IPS-NIHi7 (cell line): ENCODE results near the gene GRIK4.

Experiments used
- DNase-seq: peaks from one replicate; pipeline ENCODE4 v3.0.0; 2012; ENCODE audit warnings: mixed read lengths; ENCODE audit errors: extremely low spot score

GRIK4 gene

DNA sequence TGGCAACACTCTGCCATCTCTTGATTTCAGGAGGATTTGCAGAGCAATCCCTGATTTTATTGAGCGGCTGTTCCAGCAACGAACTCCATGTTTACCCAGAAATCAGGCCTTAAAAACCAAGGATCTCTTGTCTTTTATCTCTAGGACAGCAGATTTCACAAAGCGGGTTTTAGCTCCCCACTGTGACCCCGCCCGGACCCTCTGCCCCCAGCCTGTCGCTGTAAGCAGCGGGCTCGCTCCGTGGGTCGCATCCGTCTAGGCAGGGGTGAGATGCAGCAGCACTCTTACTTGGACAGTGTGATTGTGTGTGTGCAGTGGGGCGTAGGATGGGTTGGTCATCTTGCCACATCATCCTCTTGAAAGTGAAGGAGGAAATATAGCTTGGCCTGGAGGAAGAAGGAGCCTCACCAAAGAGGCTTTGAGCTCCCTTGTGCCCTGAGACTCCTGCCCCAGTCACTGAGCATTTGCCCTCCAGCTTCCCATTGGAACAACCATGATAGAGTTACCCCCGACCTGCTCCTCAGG, 323.2 kb downstream of the GRIK4 start:
- DNase-seq = no peak

DNA sequence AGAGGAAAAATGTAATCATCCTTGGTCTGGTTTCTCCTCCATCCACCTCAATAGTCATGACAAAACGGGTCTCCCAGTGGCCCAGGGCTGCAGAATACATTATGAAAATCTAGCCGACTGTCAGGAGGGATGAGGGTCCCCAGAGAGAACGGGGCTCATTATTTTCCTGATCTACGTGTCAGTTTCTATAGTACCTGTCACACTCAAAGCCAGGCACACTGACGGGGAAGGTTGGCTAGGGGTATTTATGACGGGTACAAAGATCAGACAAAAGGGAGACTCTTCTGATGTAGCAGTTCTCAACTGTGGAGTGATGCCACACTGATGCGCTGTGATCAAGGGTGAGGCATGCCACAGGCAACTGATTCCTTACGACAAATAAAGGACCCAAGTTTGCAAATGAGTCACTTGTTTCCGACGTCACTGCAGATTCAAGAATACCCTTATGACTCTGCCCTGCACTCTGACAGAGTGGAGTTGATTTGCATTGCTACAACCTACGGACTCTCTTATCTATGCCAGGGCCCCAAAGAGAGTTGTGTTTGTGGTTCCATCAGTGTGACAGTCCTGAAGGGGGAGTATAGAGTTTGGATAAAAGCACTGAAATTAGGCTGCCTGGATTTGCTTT, 324.2 kb downstream of the GRIK4 start:
- DNase-seq = no peak

DNA sequence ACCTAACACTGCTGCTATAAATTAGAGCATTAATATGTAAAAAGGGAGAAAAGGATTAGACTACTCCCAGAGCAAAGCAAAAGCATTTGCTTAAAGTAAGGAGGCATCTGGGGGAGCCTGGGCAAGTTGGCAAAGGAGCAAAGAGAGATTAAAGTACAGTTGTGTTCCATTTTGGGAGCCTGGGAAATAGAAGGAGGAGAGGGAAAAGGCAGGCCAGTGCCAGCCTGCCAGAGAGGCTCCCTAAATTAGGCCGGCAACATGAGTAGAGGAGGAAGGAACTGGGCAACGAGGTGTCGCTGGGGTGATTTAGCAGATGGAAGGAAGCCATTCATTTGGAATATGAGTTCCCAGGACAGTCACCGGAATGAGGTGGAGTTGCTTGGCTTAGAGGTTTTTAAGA, 326.1 kb downstream of the GRIK4 start:
- no peak for DNase-seq

DNA sequence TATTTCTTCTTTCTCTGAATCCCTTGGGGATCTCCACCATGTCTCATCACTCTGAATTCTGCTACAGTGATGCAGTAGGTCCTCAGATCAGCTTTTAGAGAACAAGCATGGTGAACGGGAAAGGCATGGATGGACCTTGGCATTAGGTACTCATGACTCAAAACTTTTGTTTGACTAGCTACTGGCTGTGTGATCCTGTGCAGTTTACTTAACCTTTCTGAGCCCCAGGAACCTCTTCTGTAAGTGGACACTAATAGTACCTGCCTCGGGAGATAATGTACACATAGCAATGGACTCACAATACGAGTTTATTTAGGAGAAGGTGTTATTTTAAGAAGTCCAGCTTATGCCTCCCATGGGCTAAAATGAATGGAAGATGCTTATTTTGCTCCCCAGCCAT, 327.7 kb downstream of the GRIK4 start:
- DNase-seq = no peak

DNA sequence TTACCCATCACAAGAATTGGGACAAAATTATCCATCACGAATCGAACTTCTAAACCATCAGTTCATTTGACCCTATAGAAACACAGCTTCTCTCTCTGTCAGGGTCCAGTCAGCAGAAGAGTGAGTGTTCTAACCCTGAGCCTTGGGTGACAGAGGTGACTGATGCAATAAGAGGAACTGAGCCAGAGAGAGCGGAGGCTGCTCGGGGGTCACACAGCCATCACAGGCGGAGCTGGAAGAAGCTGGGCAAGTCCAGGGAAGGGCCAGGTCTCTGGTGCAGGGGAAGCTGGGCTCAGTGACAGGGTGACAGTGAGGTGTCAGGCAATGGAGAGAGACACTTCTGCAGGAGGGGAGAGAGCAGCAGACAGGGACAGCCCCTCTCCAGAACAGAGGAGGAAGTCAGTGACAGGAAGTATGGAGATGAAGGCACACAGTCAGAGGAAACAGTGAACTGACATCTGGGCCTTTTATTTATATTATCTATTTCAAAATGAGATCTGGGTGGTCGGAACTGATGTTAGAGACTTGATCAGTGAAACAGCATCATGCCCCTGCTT, 328.4 kb downstream of the GRIK4 start:
- DNase-seq = no peak

DNA sequence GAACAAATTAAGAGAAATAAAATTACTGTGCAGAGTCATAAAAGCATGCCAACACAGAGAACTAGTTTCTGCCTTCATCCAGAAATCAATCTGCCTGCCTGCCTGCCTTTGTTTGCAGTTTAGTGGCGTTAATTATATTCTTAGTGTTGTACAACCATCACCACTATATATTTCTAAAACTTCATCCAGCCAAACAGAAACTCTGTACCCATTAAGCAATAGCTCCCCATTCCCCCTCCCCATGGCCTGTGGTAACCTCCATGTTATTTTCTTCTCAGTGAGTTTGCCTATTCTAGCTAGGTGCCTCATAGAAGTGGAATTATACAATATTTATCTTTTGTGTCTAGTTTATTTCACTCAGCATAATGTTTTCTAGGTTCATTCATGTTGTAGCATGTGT, 329.1 kb downstream of the GRIK4 start:
- no peak for DNase-seq

DNA sequence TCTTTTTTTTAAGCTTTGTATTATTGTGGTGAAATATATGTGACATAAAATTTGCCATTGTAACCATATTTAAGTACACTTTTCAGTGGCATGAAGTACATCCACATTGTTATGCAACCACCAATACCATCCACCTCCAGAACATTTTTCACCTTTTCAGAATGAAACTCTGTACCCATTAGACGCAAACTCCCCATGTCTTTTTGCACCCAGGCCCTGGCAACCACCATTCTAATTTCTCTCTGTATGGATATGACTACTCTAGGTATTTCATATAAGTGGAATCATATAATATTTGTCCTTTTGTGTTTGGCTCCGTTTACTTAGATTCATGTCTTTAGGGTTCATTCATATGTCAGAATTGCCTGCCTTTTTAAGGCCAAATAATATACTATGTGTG, 329.5 kb downstream of the GRIK4 start:
- no peak for DNase-seq

DNA sequence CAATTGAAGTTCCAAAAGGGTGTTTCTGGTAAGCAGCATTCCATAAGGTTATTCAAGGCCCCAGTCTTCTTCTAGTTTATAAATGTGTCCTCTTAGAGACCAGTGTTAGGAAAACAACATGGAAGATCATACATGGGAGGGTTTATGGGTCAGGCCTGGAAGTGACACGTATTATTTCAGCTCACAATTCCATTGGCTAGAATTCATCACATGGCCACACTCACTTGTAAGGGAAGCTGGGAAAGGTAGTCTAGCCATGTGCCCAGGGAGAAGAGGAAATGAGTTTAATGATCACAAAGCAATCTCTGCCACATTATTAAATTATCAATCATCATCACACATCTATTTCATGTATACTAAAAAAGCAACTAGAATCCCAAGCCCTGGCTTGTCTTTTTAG, 330.6 kb downstream of the GRIK4 start:
- no peak for DNase-seq

DNA sequence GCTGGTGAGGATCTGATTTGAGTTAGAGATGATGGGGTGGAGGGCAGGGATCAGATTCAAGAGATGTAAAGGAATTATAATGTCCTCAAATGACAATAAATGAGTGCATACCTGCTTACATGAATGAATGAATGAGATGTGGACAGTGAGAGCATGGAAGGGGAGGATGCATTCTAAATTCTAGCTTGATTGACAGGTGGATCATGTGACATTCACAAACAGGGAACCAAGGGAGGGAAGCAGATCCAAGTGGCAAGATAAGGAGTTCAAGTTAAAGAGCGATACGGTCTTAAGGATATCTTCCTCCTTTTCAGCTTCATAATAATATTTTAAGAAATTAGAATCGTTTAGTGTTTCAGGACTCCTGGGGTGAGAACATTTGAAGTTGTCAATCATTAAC, 341.9 kb downstream of the GRIK4 start:
- DNase-seq = no peak

DNA sequence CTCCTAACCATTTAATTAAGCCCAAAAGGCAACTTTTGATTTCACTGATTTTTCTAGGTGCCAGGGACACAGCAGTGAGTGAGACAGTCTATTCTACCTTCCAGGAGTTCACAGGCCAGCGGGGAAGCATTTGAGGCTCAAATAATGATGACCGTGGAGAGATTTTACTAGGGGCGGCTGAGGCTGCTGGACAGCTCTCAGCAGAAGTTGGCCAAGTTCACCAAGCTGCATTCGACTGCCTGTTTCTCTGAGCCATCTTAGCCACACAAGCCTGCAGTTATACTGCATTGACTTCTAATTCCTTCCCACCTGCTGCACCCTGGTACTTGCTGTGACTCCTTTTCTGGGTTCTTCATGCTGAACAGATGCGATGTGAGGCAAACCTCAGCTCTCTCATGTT, 343.4 kb downstream of the GRIK4 start:
- peak; percentile 53 for DNase-seq

DNA sequence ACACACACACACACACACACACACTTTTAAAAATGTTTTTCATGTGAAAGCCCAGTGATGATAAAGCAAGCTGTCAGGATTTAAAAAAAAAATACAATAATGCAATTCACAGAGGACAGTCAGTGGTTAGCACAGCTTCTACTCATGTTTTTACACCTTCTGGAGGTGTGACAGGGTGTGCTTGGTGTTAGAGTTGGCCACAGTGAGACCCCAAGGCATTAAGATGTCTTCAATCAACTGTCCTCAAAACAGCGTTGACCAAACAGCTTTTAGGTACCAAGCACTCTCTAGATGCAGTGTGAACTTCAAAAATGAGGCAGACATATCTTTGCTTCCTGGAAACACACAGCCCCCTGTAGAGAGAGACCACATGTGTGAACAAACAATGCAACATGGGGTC, 346.0 kb downstream of the GRIK4 start:
- no peak for DNase-seq

DNA sequence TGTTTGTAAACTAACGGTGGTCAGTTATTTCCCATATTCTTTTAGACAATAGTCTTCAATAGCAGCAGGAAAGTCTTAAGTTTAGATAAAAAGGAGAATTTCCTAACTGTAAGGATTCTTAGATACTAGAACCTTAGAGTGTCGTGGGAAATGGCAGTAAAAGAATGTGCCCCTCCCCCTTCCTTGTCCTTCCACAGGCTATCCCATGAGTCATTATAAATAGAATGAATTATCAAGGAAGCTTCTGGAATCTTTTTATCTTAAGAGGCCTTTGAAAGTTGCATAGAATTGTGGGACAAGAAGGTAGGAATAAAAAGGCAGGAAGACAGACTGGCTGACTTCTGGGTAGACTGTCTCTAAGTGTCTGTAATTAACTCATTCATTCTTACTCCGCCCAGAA, 347.2 kb downstream of the GRIK4 start:
- no peak for DNase-seq

DNA sequence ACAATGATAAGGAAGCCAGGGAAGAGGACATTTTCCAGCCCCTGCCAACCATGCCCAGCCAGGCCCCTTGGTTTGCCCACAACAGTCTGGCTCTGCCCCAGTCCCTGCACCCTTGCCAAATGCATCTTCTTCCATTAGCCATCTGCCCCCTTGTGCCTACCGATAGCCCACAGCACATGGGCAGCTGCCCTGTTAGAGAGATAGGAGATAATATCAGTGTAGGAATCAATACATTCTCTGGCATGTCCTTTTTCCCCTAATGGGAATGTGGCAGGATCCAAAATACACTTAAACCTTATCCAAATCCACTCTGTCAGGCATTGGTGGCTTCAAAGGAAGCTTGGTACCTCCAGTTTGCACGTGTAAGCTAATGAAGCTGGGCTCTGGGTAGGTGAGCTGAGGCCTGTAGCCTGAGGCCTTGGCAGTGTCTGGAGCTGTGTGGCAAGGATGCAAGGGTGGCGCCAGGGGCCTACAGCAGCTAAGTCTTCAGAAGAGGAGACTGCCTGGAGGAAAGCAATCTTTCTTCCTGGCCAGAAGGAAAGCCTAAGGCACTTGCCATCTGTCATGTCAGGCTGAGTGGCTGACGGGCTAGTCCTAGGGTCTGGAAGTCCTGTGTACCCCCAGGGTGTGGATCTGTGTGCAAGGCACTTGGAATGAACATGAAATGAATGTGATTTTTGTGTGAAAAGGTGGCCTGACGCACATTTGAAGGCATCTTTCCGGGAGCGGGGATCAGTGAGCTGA, 348.2 kb downstream of the GRIK4 start:
- no peak for DNase-seq

DNA sequence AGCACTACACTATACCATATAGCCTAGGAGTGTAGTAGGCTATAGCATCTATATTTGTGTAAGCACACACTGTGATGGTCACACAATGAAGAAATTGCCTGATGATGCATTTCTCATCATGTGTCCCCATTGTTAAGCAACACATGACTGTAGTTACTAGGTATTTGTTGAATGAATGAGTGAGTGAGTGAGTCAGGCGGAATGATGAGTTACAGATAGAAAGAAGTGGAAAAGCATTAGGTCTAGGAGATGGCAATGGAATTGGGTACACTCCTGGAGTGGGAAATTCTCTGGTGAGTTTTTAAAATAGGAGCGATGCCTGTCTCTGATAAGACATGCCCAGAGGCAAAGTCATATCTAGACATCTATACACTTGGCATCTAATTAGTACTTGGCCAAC, 351.8 kb downstream of the GRIK4 start:
- no peak for DNase-seq

DNA sequence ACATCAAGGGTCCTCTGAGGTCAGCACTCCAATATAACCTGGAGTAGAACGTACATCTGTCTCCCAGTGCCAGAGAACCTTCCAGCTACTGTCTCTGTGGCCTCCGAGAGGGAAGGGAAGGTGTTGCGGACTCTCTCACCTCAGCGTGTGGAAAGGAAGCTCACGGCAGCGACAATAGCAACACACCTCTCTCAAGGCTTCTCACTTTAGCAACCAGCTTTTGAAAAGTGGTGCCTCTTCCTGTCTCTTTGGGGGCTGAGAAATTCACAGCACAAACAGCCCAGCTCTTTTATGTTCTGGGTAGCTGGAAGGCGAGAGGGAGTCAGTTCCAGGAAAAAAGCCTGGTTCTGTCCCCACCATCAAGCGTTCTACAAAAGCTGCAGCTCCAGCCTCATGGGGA, 355.5 kb downstream of the GRIK4 start:
- no peak for DNase-seq

DNA sequence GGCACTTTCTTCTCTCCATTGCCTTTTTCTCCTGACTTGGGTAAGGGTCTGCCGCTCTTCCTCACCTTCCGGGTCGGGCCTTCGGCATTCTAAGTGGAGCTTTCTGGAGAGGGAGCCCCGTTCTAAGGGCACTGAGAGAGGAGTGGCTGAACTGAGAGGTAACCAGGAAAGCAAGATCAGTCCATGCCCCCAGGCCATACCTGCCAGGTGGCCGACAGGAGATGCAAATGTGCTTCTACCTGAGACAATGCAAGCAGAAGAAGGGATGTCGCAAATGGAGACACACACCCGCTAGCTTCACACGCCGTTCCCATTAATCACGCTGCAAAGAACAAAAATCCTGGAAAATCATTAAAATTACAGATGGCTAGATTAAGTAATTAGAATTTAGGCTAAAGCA, 356.0 kb downstream of the GRIK4 start:
- peak; percentile 52 for DNase-seq

DNA sequence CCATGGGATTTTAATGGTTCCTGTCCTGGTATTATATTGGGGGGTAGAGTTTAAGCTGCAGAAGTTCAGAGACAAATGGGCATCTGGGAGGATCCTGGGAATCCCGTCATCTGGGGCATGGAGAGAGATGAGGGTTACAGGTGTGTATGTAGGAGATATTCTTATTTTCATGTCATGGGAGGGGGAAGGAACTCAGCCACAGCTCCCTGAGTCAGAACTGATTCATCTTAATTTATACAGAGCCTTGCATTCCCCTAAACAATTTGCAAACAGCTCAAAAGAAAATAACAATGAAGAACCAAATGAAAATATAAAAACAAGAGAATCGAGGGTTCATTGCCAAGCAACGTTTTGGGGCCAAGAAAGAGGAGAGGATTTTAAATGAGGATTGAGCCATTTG, 356.4 kb downstream of the GRIK4 start:
- no peak for DNase-seq

DNA sequence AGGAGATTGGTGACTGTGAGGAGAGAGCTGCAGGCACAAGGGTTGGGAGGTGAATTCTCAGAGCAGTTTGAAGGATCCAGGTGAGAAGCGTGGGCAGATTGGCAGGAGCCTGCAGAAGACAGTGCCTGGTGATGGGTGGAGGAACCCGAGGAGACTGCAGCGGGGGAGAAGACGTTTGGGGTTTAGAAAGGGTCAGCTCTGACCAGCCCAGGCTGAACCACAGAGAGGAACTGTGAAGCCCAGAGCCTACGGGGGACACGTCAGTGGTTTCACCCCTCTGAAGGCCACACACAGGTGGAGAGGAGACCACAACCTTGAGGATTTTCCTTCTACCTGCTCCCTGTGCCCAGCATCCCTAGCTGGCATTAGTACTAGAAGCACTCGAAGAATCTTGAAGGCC, 357.5 kb downstream of the GRIK4 start:
- no peak for DNase-seq

DNA sequence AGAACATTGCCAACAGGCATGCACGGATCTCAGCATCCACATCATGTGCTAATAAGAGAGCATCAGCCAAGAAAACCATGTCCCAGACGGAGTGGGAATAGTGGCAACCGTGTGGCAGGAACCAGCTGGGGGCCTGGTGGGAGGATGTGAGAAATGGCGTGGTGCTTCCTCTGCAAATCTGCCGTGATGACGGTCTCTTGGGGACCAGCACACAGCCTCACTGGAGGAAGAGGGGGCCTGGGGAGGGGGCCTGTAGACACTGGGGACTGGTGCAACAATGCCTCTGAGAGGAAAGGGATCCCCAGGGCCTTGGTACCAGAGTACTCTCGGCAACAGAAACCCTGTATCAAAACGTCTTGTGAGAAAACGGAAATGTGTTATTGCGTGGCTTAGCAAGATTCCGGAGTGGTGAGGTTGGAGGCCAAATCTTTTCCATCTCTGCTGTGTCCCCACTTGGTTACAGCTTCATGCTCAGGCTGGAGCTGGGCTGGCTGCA, 358.0 kb downstream of the GRIK4 start:
- DNase-seq = no peak

DNA sequence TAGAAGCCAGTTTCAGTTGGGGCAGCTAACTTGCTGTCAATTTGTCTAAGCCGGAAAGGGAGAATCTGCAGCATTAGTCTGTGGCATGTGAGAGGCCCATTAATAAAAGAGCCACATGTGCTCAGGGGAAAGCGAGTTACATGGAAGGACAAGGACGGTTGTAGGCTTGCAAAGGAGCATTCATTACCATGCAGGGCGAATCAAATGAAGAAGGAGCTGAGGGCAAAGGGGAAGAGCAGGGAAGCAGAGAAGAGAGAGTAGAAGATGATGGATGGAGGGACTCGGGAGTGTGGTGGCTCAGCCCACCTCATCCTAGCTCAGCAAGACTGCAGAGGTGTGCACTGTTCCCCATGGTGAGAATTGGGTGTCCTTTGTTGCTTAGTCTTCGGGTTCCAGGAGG, 359.6 kb downstream of the GRIK4 start:
- DNase-seq = no peak

DNA sequence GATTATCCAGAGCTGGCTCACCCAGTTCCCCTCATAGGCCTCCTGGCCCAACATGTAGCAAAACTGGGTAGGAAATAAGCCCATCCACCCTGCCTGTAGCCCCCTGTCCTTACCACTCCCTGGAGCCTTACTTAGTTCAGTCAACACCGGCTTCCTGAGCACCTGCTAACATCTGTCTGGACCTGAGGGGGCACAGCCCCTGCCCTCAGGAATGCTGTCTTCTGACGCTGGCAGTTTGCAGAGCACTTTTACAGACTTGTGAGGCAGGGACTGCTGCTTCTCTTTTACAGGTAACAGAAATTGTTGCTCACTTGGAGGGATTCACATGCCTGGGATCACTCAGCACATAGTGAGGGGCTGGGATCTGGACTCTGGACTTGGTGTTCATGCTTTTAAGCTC, 360.4 kb downstream of the GRIK4 start:
- DNase-seq = no peak

DNA sequence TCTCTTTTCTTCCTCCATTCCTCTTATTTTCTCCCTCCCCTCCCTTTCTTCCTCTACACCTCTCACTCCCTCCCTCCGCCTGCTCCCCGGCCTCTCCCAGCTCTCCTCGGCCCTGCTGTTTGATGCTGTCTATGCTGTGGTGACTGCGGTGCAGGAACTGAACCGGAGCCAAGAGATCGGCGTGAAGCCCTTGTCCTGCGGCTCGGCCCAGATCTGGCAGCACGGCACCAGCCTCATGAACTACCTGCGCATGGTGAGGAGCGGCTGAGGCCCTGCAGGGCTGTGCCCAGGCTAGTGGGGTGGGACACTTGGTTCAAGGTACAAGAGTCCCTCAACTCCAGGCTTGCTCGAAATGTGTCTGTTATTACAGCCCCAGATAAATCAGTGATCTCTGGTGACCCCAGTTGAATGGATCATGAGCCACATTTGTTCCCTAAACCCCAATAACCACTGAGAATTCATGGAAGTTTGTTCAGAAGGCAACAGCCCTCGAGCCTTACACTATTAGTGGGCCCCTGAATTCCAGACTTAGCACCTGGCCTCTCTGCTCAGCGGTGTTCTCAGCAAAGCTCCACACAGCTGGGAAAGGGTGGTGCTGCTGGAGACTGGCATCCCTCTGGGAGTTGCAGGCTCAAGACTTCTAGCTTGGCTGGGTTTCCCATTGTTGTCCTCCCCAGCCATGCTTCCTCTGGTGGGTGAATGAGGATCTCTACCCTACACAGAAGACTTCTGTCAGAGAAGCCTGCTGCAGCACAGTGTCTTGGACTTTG, 362.6 kb downstream of the GRIK4 start:
- no peak for DNase-seq
